C4-2B (cell line): ENCODE data around the gene ABO.
"Not testable (repeated sequence)": the region's sequence is repeated elsewhere in the genome, so short reads cannot be mapped to it uniquely, and the experiment has no call there.

Experiments used
- H3K27ac ChIP-seq: fragments of 450-650 bp; 2 replicates; pipeline ENCODE4 v1.5.1; 2017
- ZFX ChIP-seq: fragments of 450-650 bp; IDR thresholded peaks from 2 replicates; pipeline ENCODE4 v1.6.1; 2017
- TF ChIP-seq, protein P1 (sequence below): fragments of 450-650 bp; conservative IDR thresholded peaks from 2 replicates; pipeline ENCODE4 v1.5.1; 2017; ENCODE audit warnings: mild to moderate bottlenecking

The ABO gene

DNA sequence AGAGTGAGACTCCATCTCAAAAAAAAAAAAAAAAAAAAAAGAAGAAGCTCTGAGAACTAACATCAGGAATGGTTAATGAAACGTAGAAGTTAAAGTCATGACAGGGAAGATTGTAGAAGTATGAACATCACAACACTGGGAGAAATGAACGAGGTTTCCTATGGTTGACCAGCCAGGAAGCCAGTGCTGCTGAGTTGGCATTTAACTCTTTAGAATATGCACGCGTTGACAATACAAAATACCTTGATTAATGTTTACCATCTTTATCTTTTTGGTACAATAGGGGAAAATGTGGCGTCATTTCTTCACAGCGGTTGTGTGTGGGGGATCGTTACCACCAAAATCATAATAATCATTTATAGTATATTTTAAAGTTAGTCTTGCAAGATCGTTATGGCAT, 32.0 kb downstream of the ABO start:
- no peak overlapping the region for H3K27ac ChIP-seq
- TF ChIP-seq, protein P1, sequence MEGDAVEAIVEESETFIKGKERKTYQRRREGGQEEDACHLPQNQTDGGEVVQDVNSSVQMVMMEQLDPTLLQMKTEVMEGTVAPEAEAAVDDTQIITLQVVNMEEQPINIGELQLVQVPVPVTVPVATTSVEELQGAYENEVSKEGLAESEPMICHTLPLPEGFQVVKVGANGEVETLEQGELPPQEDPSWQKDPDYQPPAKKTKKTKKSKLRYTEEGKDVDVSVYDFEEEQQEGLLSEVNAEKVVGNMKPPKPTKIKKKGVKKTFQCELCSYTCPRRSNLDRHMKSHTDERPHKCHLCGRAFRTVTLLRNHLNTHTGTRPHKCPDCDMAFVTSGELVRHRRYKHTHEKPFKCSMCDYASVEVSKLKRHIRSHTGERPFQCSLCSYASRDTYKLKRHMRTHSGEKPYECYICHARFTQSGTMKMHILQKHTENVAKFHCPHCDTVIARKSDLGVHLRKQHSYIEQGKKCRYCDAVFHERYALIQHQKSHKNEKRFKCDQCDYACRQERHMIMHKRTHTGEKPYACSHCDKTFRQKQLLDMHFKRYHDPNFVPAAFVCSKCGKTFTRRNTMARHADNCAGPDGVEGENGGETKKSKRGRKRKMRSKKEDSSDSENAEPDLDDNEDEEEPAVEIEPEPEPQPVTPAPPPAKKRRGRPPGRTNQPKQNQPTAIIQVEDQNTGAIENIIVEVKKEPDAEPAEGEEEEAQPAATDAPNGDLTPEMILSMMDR, result no peak
- TF ChIP-seq ZFX, result no peak

DNA sequence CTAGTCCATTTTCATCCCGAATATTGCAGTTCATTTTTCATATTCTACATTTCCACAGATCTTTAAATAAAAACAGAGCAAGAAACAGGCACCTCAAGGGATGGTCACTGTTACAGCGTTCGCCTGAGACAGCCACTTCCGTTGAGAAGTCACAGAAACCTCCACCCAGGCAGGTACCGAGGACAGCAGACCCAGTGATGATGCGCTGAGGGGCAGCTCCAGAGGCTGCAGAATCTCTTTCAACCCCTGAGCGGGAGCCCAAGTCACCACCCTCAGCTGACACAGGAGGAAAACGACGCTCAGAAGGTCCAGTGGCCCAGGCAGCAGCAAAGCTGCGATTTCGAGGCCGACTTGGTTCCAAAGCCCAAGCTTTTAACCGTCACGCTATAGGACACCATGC, 32.8 kb downstream of the ABO start:
- H3K27ac ChIP-seq, result no peak overlapping the region
- TF ChIP-seq ZFX, result no peak
- TF ChIP-seq, protein P1, result no peak

DNA sequence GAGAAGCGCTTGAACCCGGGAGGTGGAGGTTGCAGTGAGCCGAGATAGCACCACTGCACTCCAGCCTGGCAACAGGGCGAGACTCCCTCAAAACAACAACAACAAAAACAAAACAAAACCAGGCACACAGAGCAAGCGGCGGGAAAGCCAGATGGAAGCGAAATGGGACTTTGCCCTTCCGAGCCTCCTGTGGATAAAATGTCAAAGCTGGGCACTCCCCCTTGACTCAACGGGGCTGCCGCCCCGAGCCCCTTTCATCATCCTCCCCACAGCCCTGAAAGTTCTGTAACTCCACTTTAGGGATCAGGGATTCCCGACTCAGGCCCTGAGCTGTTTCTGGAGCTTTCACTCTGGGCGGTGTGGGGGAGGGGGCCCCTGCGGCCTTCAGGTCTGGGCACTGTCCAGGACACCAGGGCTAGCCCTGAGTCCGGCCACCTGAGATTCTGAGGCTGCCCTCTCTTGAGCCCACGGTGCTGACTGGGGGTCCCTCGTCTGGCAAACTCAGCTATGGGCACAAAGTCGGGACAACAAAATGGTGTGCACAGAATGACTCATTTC, 35.4 kb downstream of the ABO start:
- TF ChIP-seq, protein P1, result no peak
- no peak for TF ChIP-seq ZFX

DNA sequence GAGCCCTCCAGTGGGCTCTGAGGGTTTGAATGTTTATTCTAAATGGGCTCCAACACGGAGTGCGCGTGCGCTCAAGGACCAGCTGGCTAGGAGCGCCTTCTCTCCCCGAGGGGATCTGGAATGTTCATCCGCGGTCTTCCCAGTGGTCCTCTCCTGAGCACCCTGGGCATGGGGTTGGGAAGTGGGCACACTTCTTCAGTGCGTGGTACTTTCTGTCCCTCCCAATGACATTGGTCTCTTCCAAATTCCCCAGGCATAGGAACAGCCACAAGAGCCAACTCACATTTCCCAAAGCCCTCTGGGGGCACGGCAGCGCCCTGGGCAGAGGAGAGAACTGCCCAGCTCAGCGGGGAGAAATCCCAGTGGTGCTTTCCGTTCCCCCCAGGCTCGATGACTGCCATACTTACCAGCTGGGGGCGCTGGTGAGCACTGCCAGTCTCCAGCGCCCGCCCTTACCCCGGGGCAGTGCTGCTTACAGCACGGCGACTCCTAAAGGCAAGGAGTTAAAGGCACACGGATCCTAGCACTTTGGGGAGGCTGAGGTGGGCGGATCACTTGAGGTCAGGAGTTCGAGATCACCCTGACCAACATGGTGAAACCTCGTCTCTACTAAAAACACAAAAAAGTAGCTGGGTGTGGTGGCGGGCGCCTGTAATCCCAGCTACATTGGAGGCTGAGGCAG, 36.0 kb downstream of the ABO start:
- no peak for TF ChIP-seq ZFX
- TF ChIP-seq, protein P1, result peak; percentile 83
- no peak overlapping the region for H3K27ac ChIP-seq

More for the DNA sequence above, 35.4 kb downstream of the ABO start:
- H3K27ac ChIP-seq, result no peak overlapping the region

DNA sequence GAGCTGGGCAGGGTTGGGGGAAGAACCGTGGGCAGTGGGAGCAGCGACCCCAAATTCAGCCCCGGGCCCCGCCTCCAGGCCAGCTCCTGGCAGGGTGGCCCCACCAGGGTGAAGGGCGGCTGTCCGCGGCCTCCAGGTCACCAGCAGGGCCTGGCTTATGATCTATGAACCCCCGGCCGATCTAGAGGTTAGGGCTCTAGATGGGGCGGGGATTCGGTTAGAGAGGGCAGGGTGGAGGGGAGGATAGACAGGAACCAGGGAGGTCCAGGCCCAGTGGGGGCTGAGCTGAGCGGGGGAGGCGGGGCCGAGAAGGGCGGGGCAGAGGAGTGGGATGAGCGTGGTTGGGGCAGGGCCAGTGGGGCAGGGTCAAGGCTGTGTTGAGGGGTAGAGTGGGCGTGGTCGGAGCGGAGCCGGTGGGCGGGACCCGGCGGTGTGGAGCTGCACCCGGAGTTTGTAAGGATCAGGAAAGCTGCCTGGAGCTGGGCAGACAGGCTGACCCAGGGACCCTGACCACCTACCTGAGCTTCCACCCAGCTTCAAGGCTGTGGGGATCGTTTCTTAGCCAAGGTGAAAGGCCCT, 36.6 kb downstream of the ABO start:
- TF ChIP-seq, protein P1, result no peak
- no peak for TF ChIP-seq ZFX
- H3K27ac ChIP-seq, result no peak overlapping the region

DNA sequence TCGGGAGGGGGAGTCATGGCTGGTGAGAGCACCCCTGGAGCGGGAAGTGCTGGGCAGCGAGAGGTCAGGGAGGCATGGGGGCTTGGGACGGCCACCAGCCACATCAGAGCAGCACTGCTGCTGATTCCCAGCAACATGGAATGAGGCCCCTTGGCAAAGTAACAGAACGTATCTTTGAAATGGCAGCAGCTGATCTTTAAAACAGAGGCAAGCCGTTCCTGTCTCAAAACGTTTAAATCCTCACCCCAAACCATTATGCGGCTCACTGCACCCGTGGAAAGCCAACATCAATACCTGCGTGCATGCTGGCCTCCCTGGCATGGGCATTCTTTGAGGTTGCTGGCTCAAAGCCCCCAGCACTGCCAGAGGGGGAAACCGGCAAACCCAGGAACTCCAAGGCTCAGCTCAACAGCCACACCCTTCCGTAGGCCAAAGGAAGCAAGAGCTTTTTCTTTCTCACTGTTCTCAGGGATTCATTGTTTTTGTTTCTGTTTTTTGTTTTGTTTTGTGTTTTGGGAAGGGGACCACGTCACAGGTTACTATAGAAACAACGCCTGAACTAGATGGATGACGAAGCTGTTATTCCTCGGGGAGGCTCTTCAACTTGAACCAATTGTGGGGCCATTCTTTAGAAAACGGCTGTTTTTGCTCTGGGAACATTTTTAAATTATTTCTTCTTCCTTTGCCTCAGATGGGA, 37.8 kb downstream of the ABO start:
- no peak for TF ChIP-seq ZFX
- TF ChIP-seq, protein P1, result no peak
- no peak overlapping the region for H3K27ac ChIP-seq

DNA sequence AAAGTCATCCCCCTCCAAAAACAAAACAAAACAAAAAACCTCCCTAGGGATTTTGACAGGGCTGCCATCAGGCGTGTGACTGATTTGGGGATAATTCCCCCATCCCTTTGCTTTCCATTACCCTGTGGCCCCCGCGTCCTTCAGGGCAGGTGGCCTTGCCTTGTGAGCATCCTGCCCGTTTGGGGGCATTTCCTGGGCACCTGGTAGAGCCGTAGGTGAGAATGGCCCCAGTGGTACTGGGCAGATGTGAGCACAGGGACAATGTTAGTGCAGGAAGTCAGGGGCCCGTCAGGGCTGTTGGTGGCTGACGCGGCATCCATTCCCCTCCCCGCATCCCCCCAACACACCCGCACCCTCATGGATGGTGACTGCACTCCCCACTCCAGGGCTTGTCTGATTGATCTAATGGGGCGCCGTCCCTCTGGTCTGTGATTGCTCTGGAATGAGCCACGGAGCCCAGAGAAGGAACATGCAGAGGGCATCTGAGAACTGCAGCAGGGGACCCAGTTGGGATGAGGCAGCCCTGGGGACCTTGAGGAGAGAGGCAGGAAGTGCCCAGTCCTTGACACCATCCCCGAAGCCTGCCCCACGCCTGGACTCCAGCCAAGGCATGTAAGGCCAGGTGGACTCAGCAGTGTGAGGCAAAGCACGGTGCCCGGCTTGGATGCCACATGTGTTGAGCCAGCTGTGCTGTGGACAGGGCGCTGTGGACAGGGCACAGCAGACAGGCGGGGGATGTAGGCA, 38.5 kb downstream of the ABO start:
- not testable (repeated sequence) for H3K27ac ChIP-seq
